Natural killer cell (primary cell): ENCODE measurements around the gene PDZRN3. TPM values are rescaled to one million over a fixed set of nuclear protein-coding genes. Genes with fewer than 3 reads are reported as not detected.

ENCODE experiments used
- ATAC-seq, 3 donors: fragments of 150-1000 bp in 2 of 3; fragments of 200-7000 bp in 1 of 3; cut with Tn5 transposase; 1 replicate in 1 of 3; 2 replicates in 2 of 3; pipeline ENCODE4 v1.10.0; 2021; ENCODE audit warnings: mild to moderate bottlenecking in 2 of 3, moderate library complexity in 2 of 3
- DNase-seq, 2 donors: peaks; one replicate each; pipeline versions ENCODE4 v3.0.0 to v3.0.0-alpha.2; 2013 to 2021; ENCODE audit warnings: mixed read lengths in 1 of 2
- H3K27ac ChIP-seq: one replicate; pipeline ENCODE4 v1.5.1; 2013; ENCODE audit warnings: mild to moderate bottlenecking, low read length
- H3K27me3 ChIP-seq: one replicate; pipeline ENCODE4 v1.6.1; 2013; ENCODE audit warnings: low read length; ENCODE audit not compliant: control insufficient read depth, insufficient read depth
- H3K36me3 ChIP-seq: one replicate; pipeline ENCODE4 v1.6.1; 2013; ENCODE audit warnings: low read length; ENCODE audit not compliant: control insufficient read depth, insufficient read depth
- H3K4me1 ChIP-seq: one replicate; pipeline ENCODE4 v1.6.1; 2013; ENCODE audit warnings: low read length; ENCODE audit not compliant: control insufficient read depth, insufficient read depth
- H3K4me3 ChIP-seq: one replicate; pipeline ENCODE4 v1.5.1; 2013; ENCODE audit warnings: low read length
- H3K9me3 ChIP-seq: one replicate; pipeline ENCODE4 v1.6.1; 2013; ENCODE audit warnings: low read length; ENCODE audit not compliant: control insufficient read depth, insufficient read depth
- H3K27ac Mint-ChIP-seq, 2 donors: one replicate each; pipeline ENCODE4 v1.8.0; 2022; ENCODE audit warnings: mild to moderate bottlenecking in 2 of 2, mixed read lengths in 2 of 2, moderate library complexity in 1 of 2
- H3K27me3 Mint-ChIP-seq, 2 donors: one replicate each; pipeline ENCODE4 v1.8.0; 2022; ENCODE audit warnings: low read depth in 2 of 2, mixed read lengths in 2 of 2
- H3K36me3 Mint-ChIP-seq: one replicate; pipeline ENCODE4 v1.8.0; 2022; ENCODE audit warnings: mixed read lengths
- H3K4me1 Mint-ChIP-seq, 2 donors: one replicate each; pipeline ENCODE4 v1.8.0; 2022; ENCODE audit warnings: mixed read lengths in 2 of 2
- H3K4me3 Mint-ChIP-seq: one replicate; pipeline ENCODE4 v1.8.0; 2022; ENCODE audit warnings: mild to moderate bottlenecking, moderate library complexity, mixed read lengths
- H3K9me3 Mint-ChIP-seq, 2 donors: one replicate each; pipeline ENCODE4 v1.8.0; 2022; ENCODE audit warnings: mixed read lengths in 2 of 2
- WGBS: methylation state at CpG from one replicate; pipeline ENCODE4 v1.1.7; 2013; ENCODE audit warnings: missing lambda C conversion rate; ENCODE audit not compliant: insufficient coverage; 5-methylcytosine and 5-hydroxymethylcytosine counted together
- intact Hi-C: fragments of 100-400 bp; cut with micrococcal nuclease; formaldehyde crosslinking; loops from one replicate; pipeline ENCODE4 v1.14.2; 2022
- total RNA-seq, 4 donors: library from RNA; stranded (reverse); fragments of 120-200 nt in 1 of 4; gene quantifications; one replicate each; pipeline versions ENCODE4 v1.2.3 to v1.2.4, GENCODE V29; 2013 to 2022
- TF ChIP-seq, protein P1 (sequence below): fragments of 200-600 bp; IDR thresholded peaks from one replicate; pipeline ENCODE4 v1.8.0; 2022; ENCODE audit warnings: antibody characterized with exemption

PDZRN3 gene
- total RNA-seq, 3 donors from 2014 or later (not counting 1 experiment from before 2014, with no cell fraction given) = not detected

DNA sequence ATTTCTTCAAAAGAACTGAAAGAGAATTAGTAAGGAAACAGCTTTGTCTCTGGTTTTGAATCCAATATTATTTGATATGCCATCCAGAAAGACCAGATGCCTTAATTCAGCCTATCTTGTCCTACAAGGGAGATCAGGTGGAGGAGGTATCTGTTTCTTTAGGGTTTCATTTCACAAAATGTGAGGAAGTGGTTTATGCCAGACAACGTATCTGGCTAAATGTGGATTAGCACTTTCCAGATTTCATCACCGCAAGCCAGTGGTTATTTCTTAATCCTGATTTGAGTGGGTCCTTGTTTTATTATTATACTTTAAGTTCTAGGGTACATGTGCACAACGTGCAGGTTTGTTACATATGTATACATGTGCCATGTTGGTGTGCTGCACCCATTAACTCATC is 292.2 kb downstream of the PDZRN3 start:
- Mint-ChIP-seq H3K27ac (no peak overlapping the region), H3K4me1 (no peaks in the 10 kb centered on the region), H3K9me3 (peaks cover 2 to 4% of the 10 kb centered on the region in 2 donors), H3K27me3 (no peaks in the 10 kb centered on the region), H3K36me3 (no peaks in the 10 kb centered on the region), H3K4me3 (no peak overlapping the region)
- intact Hi-C loops = no loop called here
- TF ChIP-seq, protein P1, sequence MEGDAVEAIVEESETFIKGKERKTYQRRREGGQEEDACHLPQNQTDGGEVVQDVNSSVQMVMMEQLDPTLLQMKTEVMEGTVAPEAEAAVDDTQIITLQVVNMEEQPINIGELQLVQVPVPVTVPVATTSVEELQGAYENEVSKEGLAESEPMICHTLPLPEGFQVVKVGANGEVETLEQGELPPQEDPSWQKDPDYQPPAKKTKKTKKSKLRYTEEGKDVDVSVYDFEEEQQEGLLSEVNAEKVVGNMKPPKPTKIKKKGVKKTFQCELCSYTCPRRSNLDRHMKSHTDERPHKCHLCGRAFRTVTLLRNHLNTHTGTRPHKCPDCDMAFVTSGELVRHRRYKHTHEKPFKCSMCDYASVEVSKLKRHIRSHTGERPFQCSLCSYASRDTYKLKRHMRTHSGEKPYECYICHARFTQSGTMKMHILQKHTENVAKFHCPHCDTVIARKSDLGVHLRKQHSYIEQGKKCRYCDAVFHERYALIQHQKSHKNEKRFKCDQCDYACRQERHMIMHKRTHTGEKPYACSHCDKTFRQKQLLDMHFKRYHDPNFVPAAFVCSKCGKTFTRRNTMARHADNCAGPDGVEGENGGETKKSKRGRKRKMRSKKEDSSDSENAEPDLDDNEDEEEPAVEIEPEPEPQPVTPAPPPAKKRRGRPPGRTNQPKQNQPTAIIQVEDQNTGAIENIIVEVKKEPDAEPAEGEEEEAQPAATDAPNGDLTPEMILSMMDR = no peak
- H3K27me3 ChIP-seq = no peaks in the 10 kb centered on the region
- no peak overlapping the region for H3K4me3 ChIP-seq
- no peaks in the 10 kb centered on the region for H3K4me1 ChIP-seq
- DNase-seq (no peak), ATAC-seq (no peak)
- H3K27ac ChIP-seq = no peak overlapping the region
- H3K36me3 ChIP-seq = no peaks in the 10 kb centered on the region
- 56% methylated on average over 2 of the region's 3 CpGs for WGBS
- no peaks in the 10 kb centered on the region for H3K9me3 ChIP-seq
